OCI-LY7 (cell line): Measurements from ENCODE around the gene PEPD. TPM values are rescaled to one million over a fixed set of nuclear protein-coding genes. Genes with fewer than 3 reads are reported as not detected.

Experiments used
- BruUV-seq: library from RNA; stranded (reverse); fragments of 400-500 nt; replicated peaks from 2 replicates; lab custom pipeline; 2021; lab: Mats Ljungman, UMichigan
- CTCF ChIA-PET: fragments of 300-600 bp; sonication (Branson Sonifier 250); formaldehyde crosslinking; loops from one replicate; lab custom pipeline; 2022; ENCODE audit warnings: antibody characterized with exemption; ENCODE audit not compliant: unreplicated experiment; lab: Charles Lee
- POLR2A ChIA-PET: fragments of 300-600 bp; sonication (Branson Sonifier 250); formaldehyde crosslinking; loops from one replicate; lab custom pipeline; 2022; ENCODE audit warnings: antibody characterized with exemption; lab: Charles Lee
- DNase-seq: peaks from one replicate; pipeline ENCODE4 v3.0.0-alpha.2; 2015; ENCODE audit warnings: low spot score
- H2AFZ ChIP-seq: fragments of 200-600 bp; sonication (generic), shearing (Covaris generic); 2 replicates; pipeline ENCODE4 v1.6.1; 2014; ENCODE audit warnings: mild to moderate bottlenecking, antibody characterized with exemption, low read length, moderate library complexity
- H3K27ac ChIP-seq: fragments of 200-600 bp; sonication (generic); 2 replicates; pipeline ENCODE4 v1.5.1; 2014; ENCODE audit warnings: mixed run types, low read depth, mild to moderate bottlenecking, moderate library complexity, low read length, inconsistent platforms; ENCODE audit not compliant: poor library complexity, severe bottlenecking
- H3K36me3 ChIP-seq: fragments of 200-600 bp; sonication (generic); 2 replicates; pipeline ENCODE4 v1.6.1; 2014; ENCODE audit warnings: mild to moderate bottlenecking, antibody characterized with exemption, low read length, moderate library complexity, mixed read lengths; ENCODE audit not compliant: insufficient read depth
- H3K4me1 ChIP-seq: fragments of 200-600 bp; sonication (generic); 2 replicates; pipeline ENCODE4 v1.5.1; 2014; ENCODE audit warnings: mild to moderate bottlenecking, low read length; ENCODE audit not compliant: insufficient read depth, poor library complexity, severe bottlenecking
- H3K4me2 ChIP-seq: fragments of 200-600 bp; sonication (generic); 2 replicates; pipeline ENCODE4 v1.6.1; 2014; ENCODE audit warnings: mild to moderate bottlenecking, low read length
- H3K4me3 ChIP-seq: fragments of 200-600 bp; sonication (generic); 2 replicates; pipeline ENCODE4 v1.5.1; 2014; ENCODE audit warnings: mild to moderate bottlenecking, low read depth, low read length; ENCODE audit not compliant: poor library complexity, severe bottlenecking
- H3K79me2 ChIP-seq: fragments of 200-600 bp; sonication (generic); 2 replicates; pipeline ENCODE4 v1.6.1; 2016; ENCODE audit warnings: low read depth, mild to moderate bottlenecking, low read length, moderate library complexity, mixed read lengths; ENCODE audit not compliant: insufficient read depth
- H3K9me2 ChIP-seq: fragments of 200-600 bp; sonication (generic); 2 replicates; pipeline ENCODE4 v1.6.1; 2016; ENCODE audit warnings: mild to moderate bottlenecking, low read length, mixed read lengths; ENCODE audit not compliant: insufficient read depth
- H3K9me3 ChIP-seq: fragments of 200-600 bp; sonication (generic); 2 replicates; pipeline ENCODE4 v1.6.1; 2014; ENCODE audit warnings: mild to moderate bottlenecking, mixed run types, low read length, mixed read lengths
- H4K20me1 ChIP-seq: fragments of 200-600 bp; sonication (generic); 2 replicates; pipeline ENCODE4 v1.6.1; 2014; ENCODE audit warnings: mild to moderate bottlenecking, antibody characterized with exemption, low read length, moderate library complexity, mixed read lengths; ENCODE audit not compliant: insufficient read depth
- EZH2phosphoT487 ChIP-seq: fragments of 200-600 bp; sonication (generic); IDR thresholded peaks from 2 replicates; pipeline ENCODE4 v1.6.1; 2018; ENCODE audit warnings: low read depth, borderline replicate concordance, mild to moderate bottlenecking, mixed run types, antibody characterized with exemption, low read length, moderate library complexity, mixed read lengths
- intact Hi-C: fragments of 100-400 bp; cut with micrococcal nuclease; formaldehyde crosslinking; loops from one replicate; pipeline ENCODE4 v1.10.0; 2022; ENCODE audit not compliant: unreplicated experiment
- total RNA-seq, 2 experiments: library from RNA; depleted of rRNA in 1 of 2; stranded (reverse); fragments of >200 nt in 1 of 2; shearing (Covaris generic) in 1 of 2; gene quantifications; 2 replicates each; pipeline ENCODE4 v1.2.3, GENCODE V29; 2014 to 2022
- TF ChIP-seq, protein P1 (sequence below): fragments of 200-600 bp; sonication (generic); conservative IDR thresholded peaks from 2 replicates; pipeline ENCODE4 v1.5.1; 2014; ENCODE audit warnings: mild to moderate bottlenecking, antibody characterized with exemption, low read length, moderate library complexity, mixed read lengths

PEPD gene
- total RNA-seq, 2 experiments from 2014 or later: 24.4 to 29.7 TPM

DNA sequence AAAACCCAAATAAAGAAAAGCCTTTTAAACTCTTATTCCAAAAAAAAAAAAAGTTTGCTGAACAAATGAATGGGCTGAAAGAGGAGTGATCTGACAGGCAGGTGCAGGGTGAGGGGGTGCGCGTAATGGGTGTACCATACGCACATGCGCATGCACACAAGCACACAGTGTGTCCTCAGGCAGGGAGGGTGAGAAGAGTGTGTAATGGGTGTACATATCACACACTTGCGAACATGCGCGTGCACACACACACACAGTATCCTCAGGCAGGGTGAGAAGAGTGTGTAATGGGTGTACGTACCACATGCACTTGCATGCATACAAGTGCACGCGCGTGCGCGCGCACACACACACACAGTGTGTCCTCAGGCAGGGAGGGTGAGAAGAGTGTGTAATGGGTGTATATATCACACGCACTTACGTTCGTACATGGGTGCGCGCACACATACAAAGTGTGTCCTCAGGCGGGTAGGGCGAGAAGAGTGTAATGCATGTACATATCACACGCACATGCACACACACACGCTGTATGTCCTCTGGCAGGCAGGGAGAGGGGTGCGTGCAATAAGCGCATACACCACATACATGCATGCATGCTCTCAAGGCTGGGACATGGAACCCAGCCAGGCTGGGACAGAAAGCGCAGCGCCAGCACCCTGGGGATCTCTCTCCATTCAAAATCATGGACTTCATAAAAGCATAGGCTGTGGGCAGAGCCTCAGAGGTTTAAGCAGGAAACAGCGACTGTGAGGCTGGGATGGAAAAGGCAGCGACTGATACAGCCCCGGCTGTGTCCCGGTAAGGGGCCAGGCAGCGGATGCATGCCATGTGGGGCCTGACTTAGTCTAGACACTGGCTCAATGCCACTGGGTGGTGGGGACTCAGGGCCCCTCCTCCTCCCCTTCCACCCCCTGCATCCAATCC, 77.7 kb downstream of the PEPD start:
- POLR2A ChIA-PET: no interaction called here
- TF ChIP-seq, protein P1, sequence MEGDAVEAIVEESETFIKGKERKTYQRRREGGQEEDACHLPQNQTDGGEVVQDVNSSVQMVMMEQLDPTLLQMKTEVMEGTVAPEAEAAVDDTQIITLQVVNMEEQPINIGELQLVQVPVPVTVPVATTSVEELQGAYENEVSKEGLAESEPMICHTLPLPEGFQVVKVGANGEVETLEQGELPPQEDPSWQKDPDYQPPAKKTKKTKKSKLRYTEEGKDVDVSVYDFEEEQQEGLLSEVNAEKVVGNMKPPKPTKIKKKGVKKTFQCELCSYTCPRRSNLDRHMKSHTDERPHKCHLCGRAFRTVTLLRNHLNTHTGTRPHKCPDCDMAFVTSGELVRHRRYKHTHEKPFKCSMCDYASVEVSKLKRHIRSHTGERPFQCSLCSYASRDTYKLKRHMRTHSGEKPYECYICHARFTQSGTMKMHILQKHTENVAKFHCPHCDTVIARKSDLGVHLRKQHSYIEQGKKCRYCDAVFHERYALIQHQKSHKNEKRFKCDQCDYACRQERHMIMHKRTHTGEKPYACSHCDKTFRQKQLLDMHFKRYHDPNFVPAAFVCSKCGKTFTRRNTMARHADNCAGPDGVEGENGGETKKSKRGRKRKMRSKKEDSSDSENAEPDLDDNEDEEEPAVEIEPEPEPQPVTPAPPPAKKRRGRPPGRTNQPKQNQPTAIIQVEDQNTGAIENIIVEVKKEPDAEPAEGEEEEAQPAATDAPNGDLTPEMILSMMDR: no peak
- no peak for TF ChIP-seq EZH2phosphoT487
- no peak overlapping the region for H3K4me2 ChIP-seq
- no peaks in the 10 kb centered on the region for H3K36me3 ChIP-seq
- H3K27ac ChIP-seq: no peak overlapping the region
- no peaks in the 10 kb centered on the region for H3K79me2 ChIP-seq
- DNase-seq: no peak
- H4K20me1 ChIP-seq: no peaks in the 10 kb centered on the region
- H2AFZ ChIP-seq: no peak overlapping the region
- no peaks in the 10 kb centered on the region for H3K9me3 ChIP-seq
- intact Hi-C loops: no loop called here
- CTCF ChIA-PET: no interaction called here
- H3K4me3 ChIP-seq: no peak overlapping the region
- no TSS peak for BruUV-seq
- no peaks in the 10 kb centered on the region for H3K4me1 ChIP-seq
- no peaks in the 10 kb centered on the region for H3K9me2 ChIP-seq

DNA sequence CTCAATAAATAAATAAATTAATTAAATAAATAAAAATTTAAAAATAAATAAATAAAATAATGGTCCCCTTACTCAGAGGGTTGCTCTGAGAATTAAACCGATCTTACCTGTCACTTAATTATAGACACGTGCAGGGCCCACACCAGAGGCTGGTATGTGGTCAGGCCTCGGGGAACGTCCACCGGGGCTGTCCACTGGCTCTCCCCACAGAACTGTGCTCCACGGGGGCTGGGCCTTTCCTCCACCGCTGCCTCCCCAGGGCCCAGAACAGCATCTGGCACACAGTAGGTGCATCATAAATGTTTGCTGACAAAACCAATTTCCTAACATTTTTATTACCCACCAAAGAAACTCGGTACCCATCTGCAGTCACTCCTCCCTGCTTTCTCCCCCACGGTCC, 78.9 kb downstream of the PEPD start:
- intact Hi-C loops: no loop called here
- H3K4me2 ChIP-seq: no peak overlapping the region
- POLR2A ChIA-PET: no interaction called here

More for the DNA sequence above, 78.9 kb downstream of the PEPD start:
- Histone ChIP-seq H4K20me1 (no peaks in the 10 kb centered on the region), H2AFZ (no peak overlapping the region), H3K79me2 (no peaks in the 10 kb centered on the region), H3K9me2 (no peaks in the 10 kb centered on the region), H3K4me3 (no peak overlapping the region), H3K4me1 (no peaks in the 10 kb centered on the region), H3K27ac (no peak overlapping the region), H3K36me3 (no peaks in the 10 kb centered on the region), H3K9me3 (no peaks in the 10 kb centered on the region)
- BruUV-seq: no TSS peak
- DNase-seq: no peak
- TF ChIP-seq EZH2phosphoT487: no peak
- TF ChIP-seq, protein P1: no peak
- CTCF ChIA-PET: no interaction called here
